ENCODE measurements around the gene TOR1AIP2. TPM values are rescaled to one million over a fixed set of nuclear protein-coding genes. Genes with fewer than 3 reads are reported as not detected.

Gene TOR1AIP2
- 70.5 and 101 TPM in 2 replicates for total RNA-seq

DNA sequence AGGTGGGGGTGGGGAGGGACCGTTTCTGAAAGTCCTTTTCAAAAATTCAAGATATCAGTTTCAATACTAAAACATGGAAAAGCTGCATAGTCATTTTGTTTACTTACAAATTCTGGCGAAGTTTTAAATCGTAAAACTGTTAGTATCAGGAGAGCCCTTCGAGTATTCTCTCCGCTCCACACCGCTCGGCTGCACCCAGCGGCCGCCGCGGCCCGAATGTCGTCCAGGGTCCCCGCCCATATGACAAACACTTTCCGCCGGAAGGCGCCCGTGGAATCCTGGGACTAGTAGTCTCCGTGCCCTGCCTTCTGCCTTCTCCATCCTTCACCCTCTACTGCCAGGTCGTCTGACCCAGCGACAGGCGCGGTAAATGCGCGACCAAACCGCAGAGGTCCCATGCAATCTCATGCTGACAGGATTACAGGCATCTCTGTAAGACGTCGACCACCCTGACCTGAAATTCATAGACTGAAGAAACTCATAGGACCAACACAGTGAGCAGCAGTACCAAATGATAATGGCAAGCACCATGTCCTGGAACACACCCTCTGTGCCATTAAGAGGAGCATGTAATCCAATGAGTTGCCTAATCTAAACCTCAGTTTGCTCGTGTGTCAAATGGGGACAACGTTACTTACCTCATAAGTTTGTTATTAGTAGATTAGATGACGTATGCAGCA, at the start of gene TOR1AIP2:
TOR1AIP2 (minus strand) TSS at position 218 of the 680 bp plus-strand sequence. CDS start 25,138 bp downstream, outside the sequence.

DNA sequence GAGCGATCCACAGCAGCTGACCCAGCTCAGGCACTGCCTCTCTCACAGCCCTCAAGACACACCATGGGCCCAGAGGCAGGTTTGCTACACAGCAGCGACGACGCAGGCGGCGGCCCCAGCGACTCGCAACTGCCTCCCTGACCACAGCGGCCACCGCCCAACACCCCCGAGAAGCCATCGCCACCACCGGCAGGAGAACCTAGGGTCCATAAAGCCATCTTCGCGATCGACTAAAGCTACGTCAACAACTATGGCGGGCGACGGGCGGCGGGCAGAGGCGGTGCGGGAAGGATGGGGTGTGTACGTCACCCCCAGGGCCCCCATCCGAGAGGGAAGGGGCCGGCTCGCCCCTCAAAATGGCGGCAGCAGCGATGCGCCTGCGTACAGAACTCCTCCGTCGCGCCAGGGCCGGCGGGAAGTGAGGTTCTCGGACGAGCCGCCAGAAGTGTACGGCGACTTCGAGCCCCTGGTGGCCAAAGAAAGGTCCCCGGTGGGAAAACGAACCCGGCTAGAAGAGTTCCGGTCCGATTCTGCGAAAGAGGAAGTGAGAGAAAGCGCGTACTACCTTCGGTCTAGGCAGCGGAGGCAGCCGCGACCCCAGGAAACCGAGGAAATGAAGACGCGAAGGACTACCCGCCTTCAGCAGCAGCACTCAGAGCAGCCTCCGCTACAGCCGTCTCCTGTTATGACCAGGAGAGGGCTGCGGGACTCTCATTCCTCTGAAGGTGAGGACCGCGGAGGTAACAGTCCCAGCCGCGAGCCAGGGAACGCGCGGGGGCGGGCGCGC, 4.8 kb upstream of the TOR1AIP2 start, which contains the start of gene TOR1AIP1:
TOR1AIP1 (plus strand) TSS at position 33 of the 787 bp plus-strand sequence; CDS start at position 251, 218 bp downstream.

Other genes starting within 250 kb of the TOR1AIP2 start
- under 0.01 TPM in 2 replicates for gene FAM163A, start 134.5 kb downstream of the TOR1AIP2 start, total RNA-seq
- 23.7 and 29.8 TPM in 2 replicates for gene TOR1AIP1, start 4.5 kb upstream of the TOR1AIP2 start, total RNA-seq
- 26.6 and 41.6 TPM in 2 replicates for gene CEP350, start 77.0 kb upstream of the TOR1AIP2 start, total RNA-seq